Measurements from ENCODE around the gene ZNF618.

ZNF618 gene

GRCh38 chr9:114047717-114048116 lies 171.6 kb downstream of the ZNF618 start:
- peak; percentile 17 for TF ChIP-seq CTCF (IDR thresholded peaks at IDR 0.05; ENCODE audit: insufficient read depth, missing control alignments)
- DNase-seq (ENCODE audit: insufficient read length, low spot score) (no peak), FAIRE-seq (no peak)

- no peak for TF ChIP-seq CTCF (IDR thresholded peaks at IDR 0.05; ENCODE audit: insufficient read depth, missing control alignments)
These were observed 172.7 kb downstream of the ZNF618 start for GRCh38 chr9:114048533-114049415.

GRCh38 chr9:114049441-114050225 lies 173.5 kb downstream of the ZNF618 start:
- FAIRE-seq (no peak), DNase-seq (ENCODE audit: insufficient read length, low spot score) (no peak)
- no peak for TF ChIP-seq CTCF (IDR thresholded peaks at IDR 0.05; ENCODE audit: insufficient read depth, missing control alignments)

More at GRCh38 chr9:114048533-114049415, 172.7 kb downstream of the ZNF618 start:
- no peak for FAIRE-seq
- DNase-seq (ENCODE audit: insufficient read length, low spot score) = no peak

GRCh38 chr9:114050226-114050568 lies 174.1 kb downstream of the ZNF618 start:
- no peak for TF ChIP-seq CTCF (IDR thresholded peaks at IDR 0.05; ENCODE audit: insufficient read depth, missing control alignments)
- no peak for DNase-seq (ENCODE audit: insufficient read length, low spot score)
- FAIRE-seq = no peak

GRCh38 chr9:114050646-114051045 lies 174.5 kb downstream of the ZNF618 start:
- no peak for FAIRE-seq
- TF ChIP-seq CTCF (IDR thresholded peaks at IDR 0.05; ENCODE audit: insufficient read depth, missing control alignments) = no peak
- no peak for DNase-seq (ENCODE audit: insufficient read length, low spot score)

GRCh38 chr9:114051281-114051680 lies 175.2 kb downstream of the ZNF618 start:
- no peak for TF ChIP-seq CTCF (IDR thresholded peaks at IDR 0.05; ENCODE audit: insufficient read depth, missing control alignments)
- no peak for FAIRE-seq
- no peak for DNase-seq (ENCODE audit: insufficient read length, low spot score)
